Epithelial cell of umbilical artery (primary cell): ENCODE measurements around the gene FHL1. TPM values are rescaled to one million over a fixed set of nuclear protein-coding genes. Genes with fewer than 3 reads are reported as not detected.

Experiments used
- total RNA-seq: library from RNA; depleted of rRNA; stranded (reverse); fragments of >200 nt; gene quantifications from 2 replicates; pipeline ENCODE4 v1.2.3, GENCODE V29; 2014

The FHL1 gene
- 15.3 and 28.0 TPM in 2 replicates for total RNA-seq

DNA sequence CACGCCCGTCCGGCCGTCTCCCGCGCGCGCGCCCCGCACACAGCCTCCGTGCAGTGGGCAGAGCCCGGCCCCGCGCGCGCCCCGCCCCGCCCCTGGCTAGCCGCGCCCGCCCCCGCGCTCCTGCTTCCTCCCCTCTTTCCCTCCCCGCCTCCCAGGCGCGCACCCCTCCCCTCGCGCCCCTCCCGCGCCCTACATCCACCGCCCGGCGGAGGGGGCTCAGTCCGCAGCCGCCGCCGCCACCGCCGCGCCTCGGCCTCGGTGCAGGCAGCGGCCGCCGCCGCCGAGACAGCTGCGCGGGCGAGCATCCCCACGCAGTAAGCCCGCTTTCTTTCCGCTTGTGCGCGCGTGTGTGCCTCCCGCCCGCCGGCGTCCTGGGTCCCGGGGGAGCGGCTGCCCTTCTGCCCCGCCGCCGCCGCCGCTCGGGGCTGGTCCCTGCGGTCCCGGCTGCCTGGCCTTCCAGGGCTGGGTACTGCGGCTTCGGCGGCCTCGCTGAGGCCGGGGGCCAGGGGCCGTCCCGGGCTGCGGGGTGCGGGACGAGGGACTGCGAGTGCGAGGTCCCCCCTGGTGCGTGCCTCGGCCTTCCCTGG is at the start of gene FHL1:
FHL1 (plus strand) TSS at position 219 of the 587 bp plus-strand sequence.

DNA sequence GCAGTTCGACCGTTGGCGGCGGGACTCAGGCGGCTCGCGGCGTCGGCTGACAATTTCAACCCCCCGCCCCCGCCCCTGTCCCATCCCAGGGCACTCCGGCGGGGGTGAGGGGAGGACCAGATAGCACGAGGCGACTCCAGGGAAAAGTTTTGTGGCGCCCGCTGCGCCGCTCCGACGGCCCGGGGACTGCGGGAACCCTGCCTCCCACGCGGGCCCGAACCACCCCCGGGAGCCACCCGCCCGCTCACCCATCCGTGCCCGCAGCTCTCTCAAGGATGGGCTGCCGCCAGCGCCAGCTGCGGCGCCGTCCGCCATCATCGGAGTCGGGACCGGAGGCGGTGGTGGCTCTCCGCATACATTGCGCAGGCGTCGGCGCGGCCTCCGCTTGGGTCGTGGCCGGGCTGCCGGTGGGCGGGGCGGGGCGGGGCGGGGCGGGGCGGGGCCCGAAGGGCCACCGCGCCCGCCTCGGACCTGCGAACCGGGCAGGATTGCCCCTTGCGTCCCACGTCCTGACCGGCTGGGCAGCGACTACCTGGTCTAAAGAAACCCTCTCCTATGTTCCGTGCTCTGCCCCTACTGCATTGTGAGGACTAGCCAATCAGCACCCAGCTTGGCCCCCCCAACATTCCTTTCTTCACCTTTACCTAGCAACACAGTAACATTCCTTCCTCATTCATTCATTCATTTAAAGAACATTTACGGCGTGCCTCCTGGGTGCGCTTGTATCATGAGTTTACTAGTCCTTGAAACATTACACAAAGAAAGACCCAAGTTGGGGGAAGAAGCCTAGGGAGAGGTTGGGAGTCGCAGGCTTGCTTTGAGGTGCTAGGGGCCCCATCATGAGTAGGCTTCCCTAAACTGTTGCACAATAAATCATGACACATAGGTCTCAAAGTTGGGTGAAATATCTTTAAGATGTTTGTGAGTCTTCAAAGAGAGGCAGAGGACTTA is 104.0 kb downstream of the FHL1 start, which contains the start of gene MAP7D3:
MAP7D3 (minus strand) TSS at position 360 of the 951 bp plus-strand sequence; CDS start at position 318, 42 bp downstream.

Other genes starting within 250 kb of the FHL1 start
- 6.8 and 8.1 TPM in 2 replicates for gene MMGT1, start 173.5 kb upstream of the FHL1 start, total RNA-seq
- gene SLC9A6, start 162.1 kb upstream of the FHL1 start, total RNA-seq: 14.9 and 19.5 TPM in 2 replicates
- gene MAP7D3, start 103.9 kb downstream of the FHL1 start, total RNA-seq: 12.3 and 14.9 TPM in 2 replicates
- gene ADGRG4, start 153.4 kb downstream of the FHL1 start, total RNA-seq: not detected in 2 replicates